Karpas-422 (cell line): Measurements from ENCODE around the gene MOB3B. TPM values are rescaled to one million over a fixed set of nuclear protein-coding genes. Genes with fewer than 3 reads are reported as not detected.

Source experiments
- DNase-seq: peaks from one replicate; pipeline ENCODE4 v3.0.0-alpha.2; 2015
- H2AFZ ChIP-seq: fragments of 200-600 bp; sonication (generic); 2 replicates; pipeline ENCODE4 v1.6.1; 2014; ENCODE audit warnings: antibody characterized with exemption, low read length, mixed read lengths
- H3K27ac ChIP-seq: fragments of 200-600 bp; sonication (generic); 2 replicates; pipeline ENCODE4 v1.5.1; 2014; ENCODE audit warnings: mild to moderate bottlenecking, low read length, moderate library complexity
- H3K27me3 ChIP-seq: fragments of 200-600 bp; sonication (generic); 2 replicates; pipeline ENCODE4 v1.6.1; 2014; ENCODE audit warnings: low read length, mixed read lengths
- H3K36me3 ChIP-seq: fragments of 200-600 bp; sonication (generic); 2 replicates; pipeline ENCODE4 v1.6.1; 2014; ENCODE audit warnings: low read length, mixed read lengths; ENCODE audit not compliant: insufficient read depth
- H3K4me1 ChIP-seq: fragments of 200-600 bp; sonication (generic); 2 replicates; pipeline ENCODE4 v1.6.1; 2014; ENCODE audit warnings: mild to moderate bottlenecking, low read length, mixed read lengths
- H3K4me2 ChIP-seq: fragments of 200-600 bp; sonication (generic); 2 replicates; pipeline ENCODE4 v1.6.1; 2014; ENCODE audit warnings: low read length, low read depth, mild to moderate bottlenecking; ENCODE audit not compliant: poor library complexity, severe bottlenecking
- H3K4me3 ChIP-seq: fragments of 200-600 bp; sonication (generic); 2 replicates; pipeline ENCODE4 v1.5.1; 2014; ENCODE audit warnings: mild to moderate bottlenecking, antibody characterized with exemption, low read length, mixed read lengths
- H3K79me2 ChIP-seq: fragments of 200-600 bp; sonication (generic); 2 replicates; pipeline ENCODE4 v1.6.1; 2014; ENCODE audit warnings: mild to moderate bottlenecking, low read length, mixed read lengths
- H3K9ac ChIP-seq: fragments of 200-600 bp; sonication (generic); 2 replicates; pipeline ENCODE4 v1.6.0; 2014; ENCODE audit warnings: low read length
- H3K9me2 ChIP-seq: fragments of 200-600 bp; sonication (generic), shearing (Covaris generic); replicated peaks from 2 replicates; pipeline ENCODE4 v1.6.0; 2014; ENCODE audit warnings: mild to moderate bottlenecking, low read length, moderate library complexity; ENCODE audit not compliant: insufficient read depth
- H3K9me3 ChIP-seq: fragments of 300-700, 200-600 bp; sonication (generic); 2 replicates; pipeline ENCODE4 v1.6.1; 2014; ENCODE audit warnings: low read length, mixed read lengths
- H4K20me1 ChIP-seq: fragments of 200-600 bp; sonication (generic); 2 replicates; pipeline ENCODE4 v1.6.1; 2014; ENCODE audit warnings: mild to moderate bottlenecking, antibody characterized with exemption, low read length, low read depth; ENCODE audit not compliant: insufficient read depth
- total RNA-seq: library from RNA; depleted of rRNA; stranded (reverse); fragments of >200 nt; shearing (Covaris generic); gene quantifications from 2 replicates; pipeline ENCODE4 v1.2.3, GENCODE V29; 2014; ENCODE audit warnings: low replicate concordance

MOB3B gene
- total RNA-seq, 1 experiment from 2014 or later: 0.45 TPM

DNA sequence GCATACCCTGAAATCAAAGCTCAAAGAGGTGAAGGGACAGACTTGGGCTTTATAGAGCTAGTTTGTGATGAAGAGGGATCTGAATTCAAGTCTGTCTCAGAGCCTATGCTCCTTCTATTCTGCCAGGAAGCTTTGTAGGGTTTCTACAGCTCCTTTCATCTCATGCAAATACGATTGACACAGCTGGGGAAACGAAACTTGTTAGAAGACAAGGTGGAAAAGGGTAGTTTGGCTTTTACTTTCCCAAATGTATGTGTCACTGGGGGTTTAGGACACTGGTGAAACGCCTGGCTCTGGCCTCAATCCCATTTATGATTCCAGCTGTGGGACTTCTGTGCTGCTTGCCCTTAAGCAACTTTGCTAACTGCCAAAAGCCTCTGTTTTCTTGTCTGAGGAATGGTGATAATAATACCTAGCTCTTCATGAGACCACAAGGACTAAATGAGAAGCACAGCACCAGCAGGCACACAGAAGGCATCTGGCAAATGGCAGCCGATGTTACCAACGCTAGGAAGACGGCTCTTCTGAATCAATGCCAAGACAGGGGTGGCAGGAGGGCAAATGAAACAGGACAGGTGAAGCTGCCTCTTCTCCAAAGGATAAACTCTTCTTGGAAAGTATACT, 162.3 kb downstream of the MOB3B start:
- H3K27ac ChIP-seq: no peak overlapping the region
- DNase-seq: peak; percentile 81
- peak overlapping the region; percentile 15; the same call in 1 of the 2 replicates for H3K9ac ChIP-seq
- no peaks in the 10 kb centered on the region for H3K36me3 ChIP-seq
- H3K4me1 ChIP-seq: peaks cover 62% of the 10 kb centered on the region
- no peaks in the 10 kb centered on the region for H3K9me2 ChIP-seq
- no peaks in the 10 kb centered on the region for H3K27me3 ChIP-seq
- H4K20me1 ChIP-seq: no peaks in the 10 kb centered on the region
- H3K79me2 ChIP-seq: no peaks in the 10 kb centered on the region
- peak overlapping the region; percentile 60 for H3K4me2 ChIP-seq
- H2AFZ ChIP-seq: no peak overlapping the region
- H3K4me3 ChIP-seq: peak overlapping the region; percentile 33; the same call in 1 of the 2 replicates
- no peaks in the 10 kb centered on the region for H3K9me3 ChIP-seq

- Histone ChIP-seq H3K27me3 (no peaks in the 10 kb centered on the region), H3K9me3 (no peaks in the 10 kb centered on the region), H3K9ac (no peak overlapping the region), H3K79me2 (no peaks in the 10 kb centered on the region), H3K36me3 (no peaks in the 10 kb centered on the region), H3K4me1 (peaks cover 53% of the 10 kb centered on the region), H3K4me3 (no peak overlapping the region), H3K9me2 (no peaks in the 10 kb centered on the region), H2AFZ (no peak overlapping the region), H3K4me2 (no peak overlapping the region), H4K20me1 (no peaks in the 10 kb centered on the region), H3K27ac (no peak overlapping the region)
- no peak for DNase-seq
These were observed 163.8 kb downstream of the MOB3B start for GRCh38 chr9:27365707-27366376.

GRCh38 chr9:27362447-27363210, 167.0 kb downstream of the MOB3B start:
- Histone ChIP-seq H3K36me3 (no peaks in the 10 kb centered on the region), H3K27ac (no peak overlapping the region), H3K4me1 (peaks cover 21% of the 10 kb centered on the region), H3K9me2 (no peaks in the 10 kb centered on the region), H3K4me2 (no peak overlapping the region), H4K20me1 (no peaks in the 10 kb centered on the region), H3K4me3 (no peak overlapping the region), H2AFZ (no peak overlapping the region), H3K79me2 (no peaks in the 10 kb centered on the region), H3K27me3 (no peaks in the 10 kb centered on the region), H3K9ac (no peak overlapping the region), H3K9me3 (no peaks in the 10 kb centered on the region)
- DNase-seq: no peak

GRCh38 chr9:27361492-27361891, 168.1 kb downstream of the MOB3B start:
- Histone ChIP-seq H3K4me1 (peaks cover 10% of the 10 kb centered on the region), H3K27me3 (no peaks in the 10 kb centered on the region), H4K20me1 (no peaks in the 10 kb centered on the region), H3K9ac (no peak overlapping the region), H3K4me3 (no peak overlapping the region), H2AFZ (no peak overlapping the region), H3K27ac (no peak overlapping the region), H3K9me3 (no peaks in the 10 kb centered on the region), H3K36me3 (no peaks in the 10 kb centered on the region), H3K79me2 (no peaks in the 10 kb centered on the region), H3K9me2 (no peaks in the 10 kb centered on the region), H3K4me2 (no peak overlapping the region)
- DNase-seq: no peak

- Histone ChIP-seq H3K36me3 (no peaks in the 10 kb centered on the region), H3K4me2 (no peak overlapping the region)
These were observed 169.9 kb downstream of the MOB3B start for GRCh38 chr9:27359763-27360162.

GRCh38 chr9:27358007-27358406, 171.6 kb downstream of the MOB3B start:
- DNase-seq: no peak
- no peaks in the 10 kb centered on the region for H3K27me3 ChIP-seq
- peaks cover 9% of the 10 kb centered on the region for H3K4me1 ChIP-seq
- H2AFZ ChIP-seq: no peak overlapping the region
- no peaks in the 10 kb centered on the region for H3K9me2 ChIP-seq
- H3K36me3 ChIP-seq: no peaks in the 10 kb centered on the region
- no peak overlapping the region for H3K4me3 ChIP-seq
- H3K4me2 ChIP-seq: no peak overlapping the region
- H3K27ac ChIP-seq: no peak overlapping the region
- H3K9ac ChIP-seq: no peak overlapping the region
- no peaks in the 10 kb centered on the region for H4K20me1 ChIP-seq
- no peaks in the 10 kb centered on the region for H3K79me2 ChIP-seq
- H3K9me3 ChIP-seq: no peaks in the 10 kb centered on the region

More at GRCh38 chr9:27359763-27360162, 169.9 kb downstream of the MOB3B start:
- no peaks in the 10 kb centered on the region for H4K20me1 ChIP-seq
- H3K4me3 ChIP-seq: no peak overlapping the region
- H2AFZ ChIP-seq: no peak overlapping the region
- no peaks in the 10 kb centered on the region for H3K79me2 ChIP-seq
- DNase-seq: no peak
- no peaks in the 10 kb centered on the region for H3K4me1 ChIP-seq
- H3K27ac ChIP-seq: no peak overlapping the region
- no peaks in the 10 kb centered on the region for H3K27me3 ChIP-seq
- H3K9me3 ChIP-seq: no peaks in the 10 kb centered on the region
- H3K9me2 ChIP-seq: no peaks in the 10 kb centered on the region
- H3K9ac ChIP-seq: no peak overlapping the region

DNA sequence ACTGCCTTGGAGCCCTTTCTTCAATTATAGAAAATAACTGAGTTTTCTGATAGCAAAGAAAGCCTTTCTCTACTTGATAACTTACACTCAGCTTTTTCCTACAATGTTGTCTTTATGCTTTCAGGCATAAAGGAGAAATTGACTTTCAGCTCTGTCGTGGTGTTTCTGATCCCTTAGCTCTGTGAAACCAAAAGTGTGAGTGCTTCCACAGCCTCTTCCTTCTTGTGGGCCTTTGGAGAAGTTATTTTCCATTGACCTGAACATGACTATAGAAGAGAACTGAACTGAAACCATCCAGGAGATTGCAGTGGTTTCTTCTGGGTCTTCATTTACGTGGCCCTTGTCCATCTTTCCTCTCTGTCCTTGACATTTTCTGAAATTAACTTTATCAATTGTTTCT, 173.2 kb downstream of the MOB3B start:
- Histone ChIP-seq H3K36me3 (no peaks in the 10 kb centered on the region), H3K9me3 (no peaks in the 10 kb centered on the region), H3K27ac (no peak overlapping the region), H3K4me1 (peaks cover 14% of the 10 kb centered on the region), H2AFZ (no peak overlapping the region), H3K9ac (no peak overlapping the region), H3K4me3 (no peak overlapping the region), H3K9me2 (no peaks in the 10 kb centered on the region), H3K27me3 (no peaks in the 10 kb centered on the region), H3K79me2 (no peaks in the 10 kb centered on the region), H3K4me2 (no peak overlapping the region), H4K20me1 (no peaks in the 10 kb centered on the region)
- no peak for DNase-seq

DNA sequence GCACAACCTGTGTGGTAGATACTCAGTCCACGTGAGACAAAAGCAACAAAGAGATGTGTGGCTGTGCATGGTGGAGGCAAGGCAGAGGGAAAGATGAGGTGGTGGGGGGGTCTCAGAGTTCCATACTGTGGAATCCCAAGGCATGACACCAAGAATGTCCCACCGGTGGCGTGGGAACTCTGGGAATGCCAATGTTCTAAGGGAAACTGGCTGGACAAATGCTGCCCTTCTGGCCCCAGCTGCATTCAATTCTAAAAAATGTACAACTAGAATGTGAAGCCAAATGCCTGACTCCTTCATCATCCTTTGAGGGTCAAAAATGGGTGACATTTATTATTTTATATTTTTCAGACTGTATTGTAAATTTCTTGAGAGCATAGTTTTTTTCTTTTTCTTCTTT, 174.4 kb downstream of the MOB3B start:
- H3K4me3 ChIP-seq: no peak overlapping the region
- H3K36me3 ChIP-seq: no peaks in the 10 kb centered on the region
- no peak for DNase-seq
- H3K4me2 ChIP-seq: no peak overlapping the region
- H3K4me1 ChIP-seq: peaks cover 14% of the 10 kb centered on the region
- no peaks in the 10 kb centered on the region for H3K9me3 ChIP-seq
- H3K9me2 ChIP-seq: no peaks in the 10 kb centered on the region
- H3K79me2 ChIP-seq: no peaks in the 10 kb centered on the region
- H3K9ac ChIP-seq: no peak overlapping the region
- H4K20me1 ChIP-seq: no peaks in the 10 kb centered on the region
- no peak overlapping the region for H3K27ac ChIP-seq
- no peak overlapping the region for H2AFZ ChIP-seq
- H3K27me3 ChIP-seq: no peaks in the 10 kb centered on the region
